BJ (cell line): ENCODE measurements around the gene EFCAB6. TPM values are rescaled to one million over a fixed set of nuclear protein-coding genes. Genes with fewer than 3 reads are reported as not detected.

Experiments used
- CTCF ChIA-PET: fragments of 350-600 bp; formaldehyde crosslinking; extraction: SDS; loops from one replicate; lab custom pipeline; 2021; ENCODE audit warnings: antibody characterized with exemption, inconsistent platforms; lab: Yijun Ruan, JAX
- POLR2A ChIA-PET: fragments of 300-600 bp; sonication (Branson Sonifier 250); formaldehyde crosslinking; extraction: SDS; loops from one replicate; lab custom pipeline; 2021; ENCODE audit warnings: antibody characterized with exemption; lab: Charles Lee
- DNase-seq: peaks from one replicate; pipeline ENCODE4 v3.0.0-alpha.2; 2011; ENCODE audit warnings: low read depth
- H3K27me3 ChIP-seq: 2 replicates; pipeline ENCODE4 v1.6.0; 2011; ENCODE audit warnings: low read length; ENCODE audit not compliant: control insufficient read depth, insufficient read depth
- H3K36me3 ChIP-seq: 2 replicates; pipeline ENCODE4 v1.5.1; 2011; ENCODE audit warnings: low read length; ENCODE audit not compliant: control insufficient read depth, insufficient read depth
- H3K4me3 ChIP-seq: 2 replicates; pipeline ENCODE4 v1.5.1; 2011; ENCODE audit warnings: low read depth, mild to moderate bottlenecking, control low read depth, low read length
- CTCF ChIP-seq: IDR thresholded peaks from 2 replicates; pipeline ENCODE4 v1.5.1; 2011; ENCODE audit warnings: low read depth, mild to moderate bottlenecking, control low read depth, inconsistent platforms, low read length, moderate library complexity; ENCODE audit not compliant: insufficient read depth
- polyA plus RNA-seq: library from polyadenylated mRNA; depleted of rRNA; stranded (reverse); fragments of >200 nt; gene quantifications from 2 replicates; pipeline ENCODE4 v1.2.3, GENCODE V29; 2011; rRNA removed
- small RNA-seq: library from RNA; depleted of rRNA; stranded (forward); fragments of <200 nt; gene quantifications from one replicate; pipeline ENCODE3, GENCODE V24; 2012; ENCODE audit warnings: low replicate concordance, low read depth; ENCODE audit not compliant: insufficient read length

The EFCAB6 gene
- polyA plus RNA-seq, 1 experiment: 0.75 TPM

GRCh38 chr22:43481568-43482317 lies 330.4 kb downstream of the EFCAB6 start:
- H3K36me3 ChIP-seq: no peaks in the 10 kb centered on the region
- ChIA-PET POLR2A (no interaction called here), CTCF (no interaction called here)
- no peak overlapping the region for H3K4me3 ChIP-seq
- DNase-seq: no peak
- TF ChIP-seq CTCF: no peak
- H3K27me3 ChIP-seq: no peaks in the 10 kb centered on the region

GRCh38 chr22:43479962-43480361 lies 332.1 kb downstream of the EFCAB6 start:
- no peaks in the 10 kb centered on the region for H3K27me3 ChIP-seq
- DNase-seq: no peak
- ChIA-PET POLR2A (interaction anchor here (0.6 kb wide), 1 partner anchor 108 kb away, joined by 3 read pairs; no protein-coding TSS in a partner anchor), CTCF (no interaction called here)
- H3K4me3 ChIP-seq: no peak overlapping the region
- H3K36me3 ChIP-seq: no peaks in the 10 kb centered on the region
- no peak for TF ChIP-seq CTCF

GRCh38 chr22:43479301-43479950 lies 332.7 kb downstream of the EFCAB6 start:
- no peak for TF ChIP-seq CTCF
- Histone ChIP-seq H3K4me3 (no peak overlapping the region), H3K27me3 (no peaks in the 10 kb centered on the region), H3K36me3 (no peaks in the 10 kb centered on the region)
- DNase-seq: no peak
- CTCF ChIA-PET: no interaction called here
- POLR2A ChIA-PET: interaction anchor here (0.6 kb wide), 1 partner anchor 109 kb away, joined by 3 read pairs; no protein-coding TSS in a partner anchor

Small RNA genes within 50 kb of the gene (small RNA-seq; reads per million reads assigned to genes)
- gene HMGN2P9: not detected

Other genes starting within 250 kb of the EFCAB6 start
- gene SULT4A1, start 50.2 kb upstream of the EFCAB6 start, polyA plus RNA-seq: 0.15 and 0.39 TPM in 2 replicates
- gene PNPLA5, start 79.7 kb upstream of the EFCAB6 start, polyA plus RNA-seq: not detected in 2 replicates
- gene PNPLA3, start 111.5 kb upstream of the EFCAB6 start, polyA plus RNA-seq: 3.4 and 4.8 TPM in 2 replicates
- gene SAMM50, start 143.1 kb upstream of the EFCAB6 start, polyA plus RNA-seq: 40.7 and 50.6 TPM in 2 replicates
- 57.8 and 65.8 TPM in 2 replicates for gene PARVB, start 212.0 kb upstream of the EFCAB6 start, polyA plus RNA-seq